ENCODE results near the gene RPS6KL1.

RPS6KL1 gene

DNA sequence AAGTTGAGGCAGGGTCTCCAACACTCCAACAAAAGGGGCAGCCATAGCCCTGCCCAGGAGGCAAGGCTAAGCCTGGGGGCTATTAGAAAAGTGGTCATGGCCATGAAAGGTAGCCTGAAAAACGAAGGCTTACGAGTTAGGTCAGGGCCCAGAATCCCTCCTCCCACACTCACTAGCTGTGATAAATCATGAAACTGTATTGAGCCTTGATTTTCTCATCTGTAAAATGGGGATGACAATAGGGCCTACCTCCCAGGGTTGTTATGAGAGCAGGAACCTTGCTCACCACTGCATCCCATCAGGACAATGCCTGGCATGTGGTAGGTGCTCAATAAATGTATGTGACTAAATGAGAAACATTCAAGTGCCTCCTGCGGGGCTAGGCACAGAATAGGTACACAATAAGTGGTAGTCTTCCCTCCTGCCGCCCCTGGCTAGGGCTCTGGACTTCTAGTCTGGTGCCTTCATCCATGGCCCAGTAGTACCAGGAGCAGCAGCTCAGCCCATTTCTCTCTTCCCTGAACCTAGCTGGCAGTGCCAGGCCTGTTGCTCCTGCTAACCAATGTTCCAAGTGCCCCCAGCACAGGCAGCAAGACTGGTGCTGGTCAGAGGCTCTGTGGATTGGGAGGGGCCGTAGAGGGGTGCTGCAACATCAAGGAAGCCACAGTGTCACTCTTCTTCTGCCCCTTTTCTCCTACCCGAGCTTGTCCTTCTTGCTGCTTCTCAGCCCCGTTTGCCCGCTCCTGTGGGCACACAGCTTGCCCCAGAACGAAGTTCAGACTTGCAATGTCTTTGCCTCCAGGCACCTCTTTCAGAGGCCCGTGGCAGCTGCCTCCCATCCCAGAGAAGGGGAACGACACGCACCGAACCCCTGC lies 24.5 kb upstream of the RPS6KL1 start:
- no peaks in the 10 kb centered on the region for H3K9me3 ChIP-seq (replicated peaks; ENCODE audit: insufficient read depth, low read length)
- H4K20me1 ChIP-seq (ENCODE audit: insufficient read depth, low read length), result no peaks in the 10 kb centered on the region
- no peaks in the 10 kb centered on the region for H3F3A ChIP-seq (ENCODE audit: insufficient read depth, low read length)
- DNase-seq, result no peak
- H3K79me2 ChIP-seq (ENCODE audit: low read length), result no peaks in the 10 kb centered on the region
- no peaks in the 10 kb centered on the region for H3K36me3 ChIP-seq (replicated peaks; ENCODE audit: insufficient read depth, low read length)
- no peaks in the 10 kb centered on the region for H3K9me2 ChIP-seq (replicated peaks; ENCODE audit: insufficient read depth, low read length)
- H3K4me3 ChIP-seq (ENCODE audit: low read length), result no peak overlapping the region
- H3K4me2 ChIP-seq (ENCODE audit: low read depth, low read length), result no peak overlapping the region
- H3K27me3 ChIP-seq (replicated peaks; ENCODE audit: insufficient read depth, low read length), result no peaks in the 10 kb centered on the region
- H3K9ac ChIP-seq (ENCODE audit: low read length), result no peak overlapping the region
- H3K27ac ChIP-seq (ENCODE audit: low read length), result no peak overlapping the region
- no peak overlapping the region for H2AFZ ChIP-seq (ENCODE audit: low read length)
- no peak for TF ChIP-seq EZH2 (optimal IDR thresholded peaks at IDR 0.05; ENCODE audit: low read depth, low read length)
- no peak for TF ChIP-seq EZH2phosphoT487 (IDR thresholded peaks at IDR 0.05; ENCODE audit: low read length)
- TF ChIP-seq, protein P1, sequence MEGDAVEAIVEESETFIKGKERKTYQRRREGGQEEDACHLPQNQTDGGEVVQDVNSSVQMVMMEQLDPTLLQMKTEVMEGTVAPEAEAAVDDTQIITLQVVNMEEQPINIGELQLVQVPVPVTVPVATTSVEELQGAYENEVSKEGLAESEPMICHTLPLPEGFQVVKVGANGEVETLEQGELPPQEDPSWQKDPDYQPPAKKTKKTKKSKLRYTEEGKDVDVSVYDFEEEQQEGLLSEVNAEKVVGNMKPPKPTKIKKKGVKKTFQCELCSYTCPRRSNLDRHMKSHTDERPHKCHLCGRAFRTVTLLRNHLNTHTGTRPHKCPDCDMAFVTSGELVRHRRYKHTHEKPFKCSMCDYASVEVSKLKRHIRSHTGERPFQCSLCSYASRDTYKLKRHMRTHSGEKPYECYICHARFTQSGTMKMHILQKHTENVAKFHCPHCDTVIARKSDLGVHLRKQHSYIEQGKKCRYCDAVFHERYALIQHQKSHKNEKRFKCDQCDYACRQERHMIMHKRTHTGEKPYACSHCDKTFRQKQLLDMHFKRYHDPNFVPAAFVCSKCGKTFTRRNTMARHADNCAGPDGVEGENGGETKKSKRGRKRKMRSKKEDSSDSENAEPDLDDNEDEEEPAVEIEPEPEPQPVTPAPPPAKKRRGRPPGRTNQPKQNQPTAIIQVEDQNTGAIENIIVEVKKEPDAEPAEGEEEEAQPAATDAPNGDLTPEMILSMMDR (IDR thresholded peaks at IDR 0.05; ENCODE audit: low read length), result no peak
- H3K4me1 ChIP-seq (ENCODE audit: low read length), result no peaks in the 10 kb centered on the region

DNA sequence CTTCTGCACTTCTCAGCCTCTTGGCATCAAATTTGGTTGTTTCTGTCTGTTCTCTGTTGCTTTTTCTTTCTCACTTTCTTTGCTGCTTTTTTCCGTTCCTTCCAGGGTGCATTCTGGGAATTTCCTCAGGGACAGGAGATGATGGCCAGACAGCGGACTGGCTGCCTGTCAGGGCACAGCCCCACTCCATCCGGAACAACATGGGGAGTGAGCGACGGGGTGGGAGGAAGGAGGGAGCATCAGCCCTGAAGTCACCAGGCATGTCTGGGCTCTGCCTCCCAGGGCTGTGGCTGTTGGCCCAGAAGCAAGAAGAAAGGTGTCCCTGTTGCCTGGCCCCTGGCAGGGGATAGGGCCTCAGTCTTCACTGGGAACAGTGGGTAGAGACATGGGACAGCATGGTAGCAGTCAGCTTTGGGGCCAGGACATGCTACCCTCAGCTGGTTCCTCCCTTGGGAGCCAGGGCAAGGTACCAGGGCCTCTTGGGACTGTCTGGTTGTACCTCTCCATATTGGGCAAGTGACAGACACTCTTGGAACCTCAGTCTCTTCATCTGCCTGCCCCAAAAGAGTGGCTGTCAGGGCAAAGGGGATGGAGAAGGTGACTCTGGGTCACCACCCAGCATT lies 23.7 kb upstream of the RPS6KL1 start:
- TF ChIP-seq EZH2 (optimal IDR thresholded peaks at IDR 0.05; ENCODE audit: low read depth, low read length) (no peak), EZH2phosphoT487 (IDR thresholded peaks at IDR 0.05; ENCODE audit: low read length) (no peak)
- TF ChIP-seq, protein P1 (IDR thresholded peaks at IDR 0.05; ENCODE audit: low read length), result no peak
- Histone ChIP-seq H3K27ac (ENCODE audit: low read length) (no peak overlapping the region), H3K9me2 (replicated peaks; ENCODE audit: insufficient read depth, low read length) (no peaks in the 10 kb centered on the region), H3K4me1 (ENCODE audit: low read length) (no peaks in the 10 kb centered on the region), H3K4me3 (ENCODE audit: low read length) (no peak overlapping the region), H3K79me2 (ENCODE audit: low read length) (no peaks in the 10 kb centered on the region), H3F3A (ENCODE audit: insufficient read depth, low read length) (no peaks in the 10 kb centered on the region), H3K27me3 (replicated peaks; ENCODE audit: insufficient read depth, low read length) (no peaks in the 10 kb centered on the region), H3K4me2 (ENCODE audit: low read depth, low read length) (peak overlapping the region; percentile 50; the same call in 1 of the 2 replicates), H3K9me3 (replicated peaks; ENCODE audit: insufficient read depth, low read length) (no peaks in the 10 kb centered on the region), H3K9ac (ENCODE audit: low read length) (no peak overlapping the region), H4K20me1 (ENCODE audit: insufficient read depth, low read length) (no peaks in the 10 kb centered on the region), H3K36me3 (replicated peaks; ENCODE audit: insufficient read depth, low read length) (no peaks in the 10 kb centered on the region), H2AFZ (ENCODE audit: low read length) (no peak overlapping the region)
- no peak for DNase-seq

DNA sequence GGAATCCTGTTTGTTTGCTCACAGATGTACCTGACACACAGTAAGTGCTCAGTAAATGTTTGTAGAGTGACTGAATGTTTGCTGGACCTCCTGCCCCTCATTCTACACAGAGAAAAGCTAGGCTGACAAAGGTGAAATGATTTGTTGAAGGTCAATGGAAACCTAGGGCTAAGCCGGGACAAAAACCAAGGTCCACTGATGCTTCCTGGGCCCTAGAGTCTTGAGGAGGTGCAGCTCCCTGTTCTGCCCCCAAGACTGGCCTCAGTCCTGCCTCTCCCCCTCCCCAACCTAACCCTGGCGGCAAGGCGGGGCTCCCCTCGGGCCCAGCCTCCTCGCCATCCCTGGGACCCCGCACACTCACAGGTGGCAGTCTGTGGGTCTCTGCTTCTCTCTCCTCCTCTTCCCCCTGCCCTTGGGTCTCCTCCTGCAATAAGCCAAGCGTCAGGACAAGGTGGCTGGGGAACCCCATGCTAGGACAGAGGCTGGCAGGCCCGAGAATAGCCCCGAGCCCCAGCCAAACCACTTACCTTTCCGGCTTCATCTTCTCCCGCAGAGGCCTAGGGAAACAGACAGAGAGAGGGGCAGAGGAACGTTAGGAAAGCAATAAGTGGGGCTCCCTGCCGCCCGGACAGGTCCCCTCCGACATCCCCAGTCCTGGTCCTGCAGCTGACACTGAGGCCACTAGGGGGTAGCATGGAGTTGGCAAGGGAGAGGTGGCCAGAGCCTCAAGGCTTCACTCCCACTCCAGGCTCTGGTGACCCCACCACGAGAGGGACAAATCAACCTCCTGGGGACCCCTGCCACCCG lies 23.0 kb upstream of the RPS6KL1 start:
- H4K20me1 ChIP-seq (ENCODE audit: insufficient read depth, low read length), result no peaks in the 10 kb centered on the region
- H3K9ac ChIP-seq (ENCODE audit: low read length), result no peak overlapping the region
- H3F3A ChIP-seq (ENCODE audit: insufficient read depth, low read length), result no peaks in the 10 kb centered on the region
- H3K36me3 ChIP-seq (replicated peaks; ENCODE audit: insufficient read depth, low read length), result no peaks in the 10 kb centered on the region
- no peaks in the 10 kb centered on the region for H3K9me2 ChIP-seq (replicated peaks; ENCODE audit: insufficient read depth, low read length)
- H3K4me2 ChIP-seq (ENCODE audit: low read depth, low read length), result peak overlapping the region; percentile 50; the same call in 1 of the 2 replicates
- TF ChIP-seq, protein P1 (IDR thresholded peaks at IDR 0.05; ENCODE audit: low read length), result peak; percentile 66
- TF ChIP-seq EZH2 (optimal IDR thresholded peaks at IDR 0.05; ENCODE audit: low read depth, low read length) (no peak), EZH2phosphoT487 (IDR thresholded peaks at IDR 0.05; ENCODE audit: low read length) (no peak)
- H2AFZ ChIP-seq (ENCODE audit: low read length), result no peak overlapping the region
- no peak overlapping the region for H3K27ac ChIP-seq (ENCODE audit: low read length)
- no peaks in the 10 kb centered on the region for H3K27me3 ChIP-seq (replicated peaks; ENCODE audit: insufficient read depth, low read length)
- no peaks in the 10 kb centered on the region for H3K79me2 ChIP-seq (ENCODE audit: low read length)
- H3K4me1 ChIP-seq (ENCODE audit: low read length), result no peaks in the 10 kb centered on the region
- no peaks in the 10 kb centered on the region for H3K9me3 ChIP-seq (replicated peaks; ENCODE audit: insufficient read depth, low read length)
- DNase-seq, result peak; percentile 44
- no peak overlapping the region for H3K4me3 ChIP-seq (ENCODE audit: low read length)
